Ishikawa (cell line): Measurements from ENCODE around the gene KCNH5.

Source experiments
- CEBPB ChIP-seq: IDR thresholded peaks from 2 replicates; pipeline ENCODE4 v1.6.1; 2012
- CREB1 ChIP-seq: IDR thresholded peaks from 2 replicates; pipeline ENCODE4 v1.6.1; 2012; ENCODE audit warnings: low read depth
- EGR1 ChIP-seq: IDR thresholded peaks from 2 replicates; pipeline ENCODE4 v1.6.1; 2012
- EP300 ChIP-seq: IDR thresholded peaks from 2 replicates; pipeline ENCODE4 v1.6.1; 2012; ENCODE audit warnings: borderline replicate concordance
- FOXM1 ChIP-seq: IDR thresholded peaks from 2 replicates; pipeline ENCODE4 v1.6.1; 2012; ENCODE audit warnings: low read depth, borderline replicate concordance
- NFIC ChIP-seq: IDR thresholded peaks from 2 replicates; pipeline ENCODE4 v1.6.1; 2012
- RAD21 ChIP-seq: IDR thresholded peaks from 2 replicates; pipeline ENCODE4 v1.6.1; 2012; ENCODE audit warnings: low read depth
- TAF1 ChIP-seq: IDR thresholded peaks from 2 replicates; pipeline ENCODE4 v1.6.1; 2012; ENCODE audit warnings: low read depth, mild to moderate bottlenecking
- TCF12 ChIP-seq: IDR thresholded peaks from 2 replicates; pipeline ENCODE4 v1.6.1; 2012; ENCODE audit warnings: low read depth
- TEAD4 ChIP-seq: IDR thresholded peaks from 2 replicates; pipeline ENCODE4 v1.6.1; 2012
- YY1 ChIP-seq: IDR thresholded peaks from 2 replicates; pipeline ENCODE4 v1.6.1; 2012; ENCODE audit warnings: low read depth
- ZBTB7A ChIP-seq: IDR thresholded peaks from 2 replicates; pipeline ENCODE4 v1.6.1; 2012; ENCODE audit warnings: low read depth
- TF ChIP-seq, protein P1 (sequence below): IDR thresholded peaks from 2 replicates; pipeline ENCODE4 v1.6.1; 2012
- TF ChIP-seq, protein P2 (sequence below): IDR thresholded peaks from 2 replicates; pipeline ENCODE4 v1.6.1; 2012; ENCODE audit warnings: low read depth, mild to moderate bottlenecking
- TF ChIP-seq, protein P3 (sequence below): IDR thresholded peaks from 2 replicates; pipeline ENCODE4 v1.6.1; 2012

Gene KCNH5

DNA sequence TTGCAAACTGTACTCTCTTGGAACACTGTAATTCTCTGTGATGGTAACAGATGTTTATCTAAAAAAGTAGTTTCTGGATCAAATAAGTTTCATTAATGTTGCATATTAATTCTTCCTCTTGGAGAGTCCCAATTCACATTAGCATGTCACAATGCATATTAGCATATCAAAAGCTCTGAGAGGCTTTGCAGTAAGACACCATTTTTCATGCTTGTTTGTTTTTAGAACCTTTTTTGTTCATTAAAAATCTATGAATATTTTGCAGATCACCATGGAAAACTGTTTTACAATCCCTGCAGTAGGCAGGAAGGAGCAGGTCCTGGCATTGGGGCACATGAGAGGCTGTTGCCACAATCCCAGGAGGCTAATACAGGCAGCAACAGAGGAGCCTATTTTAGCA lies 180.7 kb downstream of the KCNH5 start:
- TF ChIP-seq EGR1 = no peak
- no peak for TF ChIP-seq NFIC
- TF ChIP-seq RAD21 = no peak
- TF ChIP-seq TCF12 = no peak

DNA sequence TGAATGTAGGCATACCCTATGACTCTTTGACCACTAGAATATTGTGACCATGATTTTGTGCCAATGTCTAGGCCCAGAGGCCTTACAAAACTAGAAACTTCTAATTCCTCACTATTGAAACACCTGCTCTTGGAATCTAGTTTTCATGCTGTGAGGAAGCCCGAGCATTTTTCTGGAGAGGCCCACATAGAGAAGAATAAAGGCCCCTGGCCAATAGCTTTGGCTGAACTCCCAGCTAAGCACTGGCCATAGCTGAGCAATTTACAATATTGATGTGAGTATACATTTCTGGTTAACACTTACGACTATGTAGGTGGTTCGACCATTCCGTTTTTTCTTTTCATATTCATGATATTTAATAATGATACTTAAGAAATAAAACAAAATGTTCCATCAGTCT lies 190.3 kb downstream of the KCNH5 start:
- no peak for TF ChIP-seq YY1
- no peak for TF ChIP-seq FOXM1

DNA sequence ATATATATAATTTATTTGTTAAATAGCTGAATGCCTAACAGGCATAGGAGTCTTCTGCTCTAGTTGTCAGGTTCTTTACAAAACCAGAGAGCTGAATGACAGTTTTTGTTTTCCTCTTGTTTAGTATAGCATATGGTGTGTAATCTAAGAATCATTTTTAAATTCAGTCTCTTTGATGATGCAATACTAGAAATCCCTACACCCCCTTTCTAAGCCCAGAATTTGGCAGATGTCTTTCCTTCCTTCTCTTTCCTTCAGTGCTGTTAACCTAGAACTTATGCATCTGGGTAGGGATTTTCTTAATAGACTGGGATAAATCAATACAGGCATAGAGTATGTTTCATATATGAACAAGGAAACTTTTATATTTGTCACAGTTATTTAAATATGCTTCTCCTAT lies 198.1 kb downstream of the KCNH5 start:
- TF ChIP-seq RAD21 (no peak), NFIC (no peak), TCF12 (no peak), TEAD4 (no peak), TAF1 (no peak), EP300 (no peak), CREB1 (no peak), EGR1 (no peak), FOXM1 (no peak), CEBPB (no peak), YY1 (no peak), ZBTB7A (no peak)
- TF ChIP-seq, protein P1, sequence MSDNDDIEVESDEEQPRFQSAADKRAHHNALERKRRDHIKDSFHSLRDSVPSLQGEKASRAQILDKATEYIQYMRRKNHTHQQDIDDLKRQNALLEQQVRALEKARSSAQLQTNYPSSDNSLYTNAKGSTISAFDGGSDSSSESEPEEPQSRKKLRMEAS = no peak
- TF ChIP-seq, protein P2, sequence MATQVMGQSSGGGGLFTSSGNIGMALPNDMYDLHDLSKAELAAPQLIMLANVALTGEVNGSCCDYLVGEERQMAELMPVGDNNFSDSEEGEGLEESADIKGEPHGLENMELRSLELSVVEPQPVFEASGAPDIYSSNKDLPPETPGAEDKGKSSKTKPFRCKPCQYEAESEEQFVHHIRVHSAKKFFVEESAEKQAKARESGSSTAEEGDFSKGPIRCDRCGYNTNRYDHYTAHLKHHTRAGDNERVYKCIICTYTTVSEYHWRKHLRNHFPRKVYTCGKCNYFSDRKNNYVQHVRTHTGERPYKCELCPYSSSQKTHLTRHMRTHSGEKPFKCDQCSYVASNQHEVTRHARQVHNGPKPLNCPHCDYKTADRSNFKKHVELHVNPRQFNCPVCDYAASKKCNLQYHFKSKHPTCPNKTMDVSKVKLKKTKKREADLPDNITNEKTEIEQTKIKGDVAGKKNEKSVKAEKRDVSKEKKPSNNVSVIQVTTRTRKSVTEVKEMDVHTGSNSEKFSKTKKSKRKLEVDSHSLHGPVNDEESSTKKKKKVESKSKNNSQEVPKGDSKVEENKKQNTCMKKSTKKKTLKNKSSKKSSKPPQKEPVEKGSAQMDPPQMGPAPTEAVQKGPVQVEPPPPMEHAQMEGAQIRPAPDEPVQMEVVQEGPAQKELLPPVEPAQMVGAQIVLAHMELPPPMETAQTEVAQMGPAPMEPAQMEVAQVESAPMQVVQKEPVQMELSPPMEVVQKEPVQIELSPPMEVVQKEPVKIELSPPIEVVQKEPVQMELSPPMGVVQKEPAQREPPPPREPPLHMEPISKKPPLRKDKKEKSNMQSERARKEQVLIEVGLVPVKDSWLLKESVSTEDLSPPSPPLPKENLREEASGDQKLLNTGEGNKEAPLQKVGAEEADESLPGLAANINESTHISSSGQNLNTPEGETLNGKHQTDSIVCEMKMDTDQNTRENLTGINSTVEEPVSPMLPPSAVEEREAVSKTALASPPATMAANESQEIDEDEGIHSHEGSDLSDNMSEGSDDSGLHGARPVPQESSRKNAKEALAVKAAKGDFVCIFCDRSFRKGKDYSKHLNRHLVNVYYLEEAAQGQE = no peak
- TF ChIP-seq, protein P3, sequence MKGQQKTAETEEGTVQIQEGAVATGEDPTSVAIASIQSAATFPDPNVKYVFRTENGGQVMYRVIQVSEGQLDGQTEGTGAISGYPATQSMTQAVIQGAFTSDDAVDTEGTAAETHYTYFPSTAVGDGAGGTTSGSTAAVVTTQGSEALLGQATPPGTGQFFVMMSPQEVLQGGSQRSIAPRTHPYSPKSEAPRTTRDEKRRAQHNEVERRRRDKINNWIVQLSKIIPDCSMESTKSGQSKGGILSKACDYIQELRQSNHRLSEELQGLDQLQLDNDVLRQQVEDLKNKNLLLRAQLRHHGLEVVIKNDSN = no peak

DNA sequence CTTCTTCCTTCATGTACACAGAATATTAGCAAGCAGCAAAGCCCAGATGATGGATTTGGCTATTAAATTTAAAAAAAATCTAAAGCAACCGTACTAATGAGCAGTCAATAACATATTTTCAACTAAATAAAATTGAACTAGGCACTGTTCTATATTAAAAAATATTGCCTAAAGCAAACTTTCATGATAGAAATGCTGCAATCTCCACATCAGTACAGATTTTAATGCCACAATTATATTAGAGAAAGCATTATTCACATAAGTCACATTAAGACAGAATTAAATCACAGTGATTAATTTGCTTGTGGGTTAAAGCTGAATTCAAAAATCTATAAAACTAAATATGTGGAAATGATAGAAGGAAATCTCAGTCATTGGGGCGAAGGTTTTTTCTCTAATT lies 200.7 kb downstream of the KCNH5 start:
- TF ChIP-seq YY1 (no peak), TAF1 (no peak), NFIC (no peak), TCF12 (no peak), RAD21 (no peak)

DNA sequence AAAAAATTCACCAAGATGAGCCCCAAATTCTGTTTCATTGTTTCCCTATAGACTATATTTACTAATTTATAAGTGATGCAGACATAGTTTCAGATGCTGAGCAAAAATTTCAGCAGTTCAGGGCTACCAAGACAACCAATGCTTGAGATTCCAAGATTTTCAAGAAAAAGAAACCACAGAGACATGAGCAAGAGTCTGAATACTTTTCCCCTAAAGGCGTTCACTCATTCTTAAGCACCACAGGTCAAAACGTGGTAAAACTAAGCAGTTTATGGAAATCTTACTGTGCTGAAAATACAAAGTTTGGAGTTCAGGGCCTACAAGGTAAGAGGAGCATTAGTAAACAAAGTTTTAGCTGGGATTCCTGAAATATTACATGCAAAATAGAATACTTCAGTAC lies 221.2 kb downstream of the KCNH5 start:
- TF ChIP-seq ZBTB7A = no peak
- TF ChIP-seq TCF12 = no peak
- no peak for TF ChIP-seq FOXM1
- TF ChIP-seq, protein P3 = no peak
- no peak for TF ChIP-seq TAF1
- TF ChIP-seq, protein P1 = no peak
- TF ChIP-seq CEBPB = no peak
- no peak for TF ChIP-seq NFIC

DNA sequence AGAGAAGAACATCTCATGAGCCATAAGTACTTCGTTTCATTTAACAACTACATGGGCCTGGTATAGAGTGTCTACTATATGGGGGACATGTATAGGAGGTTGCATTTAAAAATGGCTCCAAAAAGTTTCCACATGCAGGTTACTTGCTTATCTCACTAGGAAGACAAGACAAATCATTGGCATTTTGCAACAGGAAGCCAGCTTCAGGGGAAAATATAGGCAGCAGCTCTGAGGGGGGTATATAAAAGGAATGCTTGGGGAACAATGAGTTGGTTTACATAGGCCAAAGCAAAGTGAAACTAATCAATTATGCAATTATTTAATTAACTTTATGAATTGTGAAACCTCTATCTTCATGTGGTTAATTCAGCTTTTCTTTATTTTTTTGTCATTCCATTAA lies 225.3 kb downstream of the KCNH5 start:
- no peak for TF ChIP-seq EP300
- no peak for TF ChIP-seq CEBPB
- TF ChIP-seq, protein P3 = no peak
- no peak for TF ChIP-seq CREB1
- no peak for TF ChIP-seq TCF12
- TF ChIP-seq TEAD4 = no peak
- TF ChIP-seq RAD21 = no peak
- TF ChIP-seq EGR1 = no peak
- TF ChIP-seq YY1 = no peak
- TF ChIP-seq ZBTB7A = no peak
- TF ChIP-seq TAF1 = no peak
- TF ChIP-seq, protein P1 = no peak
- TF ChIP-seq NFIC = no peak

DNA sequence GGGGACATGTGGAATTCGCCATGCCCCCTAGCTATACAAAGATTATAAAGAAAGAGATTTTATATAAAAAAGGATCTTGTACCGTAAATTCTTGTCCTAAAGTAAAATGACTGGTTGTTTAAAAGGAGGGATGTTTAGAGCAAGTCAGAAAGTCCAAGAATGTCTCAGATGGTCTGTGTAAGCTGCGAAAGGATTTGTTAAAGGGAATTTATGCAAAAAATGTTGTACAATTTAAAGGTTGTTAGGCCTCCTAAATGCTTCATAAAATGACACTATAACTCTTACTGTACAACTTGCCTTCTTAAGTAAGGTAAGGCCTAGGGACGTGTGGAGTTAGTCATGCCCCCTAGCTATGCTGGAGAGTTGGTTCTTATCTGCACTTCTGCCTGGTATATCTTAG lies 237.6 kb downstream of the KCNH5 start:
- TF ChIP-seq TEAD4 (no peak), EP300 (no peak), RAD21 (no peak), TAF1 (no peak), NFIC (no peak), FOXM1 (no peak), CEBPB (no peak), CREB1 (no peak), YY1 (no peak), EGR1 (no peak), TCF12 (no peak), ZBTB7A (no peak)
- TF ChIP-seq, protein P1 = no peak
- TF ChIP-seq, protein P2 = no peak
- TF ChIP-seq, protein P3 = no peak
